CD4-positive, alpha-beta T cell (primary cell): ENCODE data around the gene TMEM184B. TPM values are rescaled to one million over a fixed set of nuclear protein-coding genes. Genes with fewer than 3 reads are reported as not detected.
"Not testable (repeated sequence)": the region's sequence is repeated elsewhere in the genome, so short reads cannot be mapped to it uniquely, and the experiment has no call there.

Source experiments
- ATAC-seq: fragments of 200-7000 bp; cut with Tn5 transposase; one replicate; pipeline ENCODE4 v1.10.0; 2022; ENCODE audit warnings: mild to moderate bottlenecking; ENCODE audit not compliant: poor library complexity
- CTCF ChIA-PET: fragments of 350-600 bp; sonication (Branson Sonifier 250); formaldehyde crosslinking; loops from one replicate; lab custom pipeline; 2021; ENCODE audit warnings: antibody characterized with exemption, inconsistent platforms; lab: Charles Lee
- POLR2A ChIA-PET: fragments of 350-600 bp; sonication (Branson Sonifier 250); formaldehyde crosslinking; loops from one replicate; lab custom pipeline; 2021; ENCODE audit warnings: antibody characterized with exemption, inconsistent platforms; lab: Charles Lee
- DNase-seq, 14 experiments: peaks; one replicate each; pipeline ENCODE4 v3.0.0-alpha.2; 2013 to 2020; ENCODE audit warnings: mixed read lengths in 2 of 14
- H3K27ac ChIP-seq, 2 donors: one replicate each; pipeline versions ENCODE4 v1.5.1 to v1.7.0; 2013; ENCODE audit warnings: low read length in 2 of 2, low read depth in 1 of 2, mild to moderate bottlenecking in 1 of 2
- H3K27me3 ChIP-seq, 2 experiments: 1 replicate in 1 of 2; 2 replicates in 1 of 2; pipeline versions ENCODE4 v1.6.1 to v1.7.0; 2013; ENCODE audit warnings: low read length in 2 of 2, control low read depth in 1 of 2, mild to moderate bottlenecking in 1 of 2, moderate library complexity in 1 of 2; ENCODE audit not compliant: insufficient read depth in 2 of 2, control insufficient read depth in 1 of 2
- H3K36me3 ChIP-seq: one replicate; pipeline ENCODE4 v1.6.1; 2013; ENCODE audit warnings: low read length, control low read depth; ENCODE audit not compliant: insufficient read depth
- H3K4me1 ChIP-seq: one replicate; pipeline ENCODE4 v1.6.1; 2013; ENCODE audit warnings: low read length, control low read depth; ENCODE audit not compliant: insufficient read depth
- H3K4me3 ChIP-seq: one replicate; pipeline ENCODE4 v1.5.1; 2013; ENCODE audit warnings: mild to moderate bottlenecking, low read length, moderate library complexity
- H3K9me3 ChIP-seq, 2 experiments: 1 replicate in 1 of 2; 2 replicates in 1 of 2; pipeline versions ENCODE4 v1.6.1 to v1.7.0; 2013; ENCODE audit warnings: low read length in 2 of 2, mild to moderate bottlenecking in 2 of 2, control low read depth in 1 of 2, moderate library complexity in 1 of 2; ENCODE audit not compliant: control insufficient read depth in 1 of 2, insufficient read depth in 1 of 2
- H3K27ac Mint-ChIP-seq: one replicate; pipeline ENCODE4 v1.8.0; 2020; ENCODE audit warnings: mixed read lengths
- H3K27me3 Mint-ChIP-seq: one replicate; pipeline ENCODE4 v1.8.0; 2021; ENCODE audit warnings: mixed read lengths
- H3K36me3 Mint-ChIP-seq: one replicate; pipeline ENCODE4 v1.8.0; 2021; ENCODE audit warnings: low read depth, mixed read lengths
- H3K4me1 Mint-ChIP-seq: one replicate; pipeline ENCODE4 v1.8.0; 2021; ENCODE audit warnings: low read depth, mixed read lengths
- H3K4me3 Mint-ChIP-seq: one replicate; pipeline ENCODE4 v1.8.0; 2020; ENCODE audit warnings: mild to moderate bottlenecking, mixed read lengths
- H3K9me3 Mint-ChIP-seq: one replicate; pipeline ENCODE4 v1.8.0; 2020; ENCODE audit warnings: mixed read lengths
- intact Hi-C, 2 experiments: fragments of 100-400 bp; cut with DNase I in 1 of 2; cut with micrococcal nuclease in 1 of 2; formaldehyde crosslinking; loops; one replicate each; pipeline versions ENCODE4 v1.15.1 to v1.9.0; 2023 to 2025; cut with DNase I, micrococcal nuclease
- total RNA-seq, 174 experiments: library from RNA in 2 of 174; stranded (reverse) in 2 of 174; gene quantifications; one replicate each; pipeline ENCODE4 v1.2.3 and lab custom pipeline; 2021 to 2026
- TF ChIP-seq, protein P1 (sequence below): fragments of 200-600 bp; IDR thresholded peaks from one replicate; pipeline ENCODE4 v1.8.0; 2022; ENCODE audit warnings: antibody characterized with exemption, mild to moderate bottlenecking

The TMEM184B gene
- total RNA-seq, 2 experiments from 2014 or later = 49.3 to 50.1 TPM

DNA sequence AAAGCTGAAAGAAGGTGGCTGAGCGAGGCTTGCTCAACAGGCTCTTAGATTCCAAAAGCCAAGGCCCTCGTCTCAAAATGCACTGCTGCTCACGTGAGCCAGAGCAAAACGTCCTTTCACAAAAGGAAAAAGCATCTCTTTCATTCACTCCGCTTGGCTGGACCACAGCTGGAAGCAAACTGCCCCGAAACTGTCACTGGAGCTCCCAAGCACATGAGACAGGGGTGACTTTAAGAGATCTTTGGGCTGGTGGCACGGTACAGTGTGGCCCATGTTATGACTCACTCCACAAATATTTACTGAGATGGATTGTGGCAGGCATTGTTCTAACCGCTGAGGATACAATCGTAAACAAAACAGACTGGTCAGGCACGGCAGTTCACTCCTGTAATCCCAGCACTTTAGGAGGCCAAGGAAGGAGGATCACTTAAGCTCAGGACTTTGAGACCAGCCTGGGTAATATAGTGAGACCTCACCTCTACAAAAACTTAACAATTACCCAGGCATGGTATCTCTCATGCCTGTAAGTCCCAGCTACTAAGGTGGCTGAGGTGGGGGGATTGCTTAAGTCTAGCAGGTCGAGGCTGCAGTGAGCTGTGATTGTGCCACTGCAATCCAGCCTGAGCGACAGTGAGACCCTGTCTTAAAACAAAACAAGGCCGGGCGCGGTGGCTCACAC is 94.7 kb downstream of the TMEM184B start:
- Mint-ChIP-seq H3K27ac (no peak overlapping the region), H3K4me1 (peaks cover 33% of the 10 kb centered on the region), H3K27me3 (no peaks in the 10 kb centered on the region), H3K4me3 (no peak overlapping the region), H3K36me3 (peaks cover 12% of the 10 kb centered on the region), H3K9me3 (no peaks in the 10 kb centered on the region)
- Histone ChIP-seq H3K9me3 (no peaks in the 10 kb centered on the region), H3K27ac (no peak overlapping the region), H3K36me3 (peaks cover 8% of the 10 kb centered on the region), H3K27me3 (no peaks in the 10 kb centered on the region), H3K4me1 (peaks cover 30% of the 10 kb centered on the region), H3K4me3 (no peak overlapping the region)
- POLR2A ChIA-PET = no interaction called here
- ATAC-seq (no peak), DNase-seq (no peak)
- TF ChIP-seq, protein P1, sequence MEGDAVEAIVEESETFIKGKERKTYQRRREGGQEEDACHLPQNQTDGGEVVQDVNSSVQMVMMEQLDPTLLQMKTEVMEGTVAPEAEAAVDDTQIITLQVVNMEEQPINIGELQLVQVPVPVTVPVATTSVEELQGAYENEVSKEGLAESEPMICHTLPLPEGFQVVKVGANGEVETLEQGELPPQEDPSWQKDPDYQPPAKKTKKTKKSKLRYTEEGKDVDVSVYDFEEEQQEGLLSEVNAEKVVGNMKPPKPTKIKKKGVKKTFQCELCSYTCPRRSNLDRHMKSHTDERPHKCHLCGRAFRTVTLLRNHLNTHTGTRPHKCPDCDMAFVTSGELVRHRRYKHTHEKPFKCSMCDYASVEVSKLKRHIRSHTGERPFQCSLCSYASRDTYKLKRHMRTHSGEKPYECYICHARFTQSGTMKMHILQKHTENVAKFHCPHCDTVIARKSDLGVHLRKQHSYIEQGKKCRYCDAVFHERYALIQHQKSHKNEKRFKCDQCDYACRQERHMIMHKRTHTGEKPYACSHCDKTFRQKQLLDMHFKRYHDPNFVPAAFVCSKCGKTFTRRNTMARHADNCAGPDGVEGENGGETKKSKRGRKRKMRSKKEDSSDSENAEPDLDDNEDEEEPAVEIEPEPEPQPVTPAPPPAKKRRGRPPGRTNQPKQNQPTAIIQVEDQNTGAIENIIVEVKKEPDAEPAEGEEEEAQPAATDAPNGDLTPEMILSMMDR = no peak
- CTCF ChIA-PET = interaction anchor here (1.0 kb wide), 1 partner anchor 36 kb away, joined by 3 read pairs; no protein-coding TSS in a partner anchor
- intact Hi-C loops = no loop called here

DNA sequence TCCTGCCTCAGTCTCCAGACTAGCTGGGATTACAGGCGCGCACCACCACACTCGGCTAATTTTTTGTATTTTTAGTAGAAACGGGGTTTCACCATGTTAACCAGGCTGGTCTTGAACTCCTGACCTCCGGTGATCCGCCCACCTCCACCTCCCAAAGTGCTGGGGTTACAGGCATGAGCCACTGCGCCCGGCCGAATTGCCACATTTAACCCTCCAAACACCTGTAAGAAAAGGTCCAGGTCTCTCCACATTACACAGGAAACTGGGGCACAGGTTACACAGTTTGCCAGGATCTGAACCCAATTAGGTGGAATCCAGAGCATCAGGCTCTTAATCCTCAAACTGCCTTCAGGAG is 95.3 kb downstream of the TMEM184B start:
- H3K27ac ChIP-seq, H3K27ac Mint-ChIP-seq, H3K4me3 Mint-ChIP-seq, POLR2A ChIA-PET, H3K27me3 Mint-ChIP-seq, H3K27me3 ChIP-seq, H3K36me3 ChIP-seq, ATAC-seq, intact Hi-C loops, DNase-seq, H3K4me3 ChIP-seq, H3K9me3 Mint-ChIP-seq, CTCF ChIA-PET, H3K9me3 ChIP-seq: not testable (repeated sequence)
- peaks cover 38% of the 10 kb centered on the region for H3K4me1 Mint-ChIP-seq
- peaks cover 35% of the 10 kb centered on the region for H3K4me1 ChIP-seq
- peaks cover 12% of the 10 kb centered on the region for H3K36me3 Mint-ChIP-seq

DNA sequence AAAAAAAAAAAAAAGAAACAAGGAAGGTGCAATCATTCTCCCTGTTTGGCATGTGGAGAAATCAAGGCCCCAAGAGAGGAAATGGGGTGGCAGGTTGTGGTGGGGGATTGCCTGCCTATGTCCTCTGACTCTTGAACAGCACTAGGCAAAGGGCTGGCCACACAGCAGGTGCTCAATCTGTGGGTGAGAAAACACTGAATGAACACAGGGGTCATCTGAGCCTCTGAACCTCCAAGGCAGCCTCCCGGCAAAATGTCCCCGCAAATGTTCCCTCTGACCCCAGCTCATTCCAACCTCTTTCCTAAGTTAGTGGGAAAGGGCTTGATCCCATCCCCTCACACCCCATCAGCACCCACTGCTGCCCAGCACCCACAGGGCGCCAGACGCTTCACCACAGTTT is 95.8 kb downstream of the TMEM184B start:
- no peaks in the 10 kb centered on the region for H3K9me3 Mint-ChIP-seq
- no peaks in the 10 kb centered on the region for H3K27me3 Mint-ChIP-seq
- Histone ChIP-seq H3K9me3 (no peaks in the 10 kb centered on the region), H3K36me3 (peaks cover 9% of the 10 kb centered on the region), H3K4me3 (no peak overlapping the region), H3K27ac (no peak overlapping the region), H3K4me1 (peaks cover 37% of the 10 kb centered on the region), H3K27me3 (no peaks in the 10 kb centered on the region)
- TF ChIP-seq, protein P1 = no peak
- peaks cover 13% of the 10 kb centered on the region for H3K36me3 Mint-ChIP-seq
- intact Hi-C loops = no loop called here
- H3K4me3 Mint-ChIP-seq = no peak overlapping the region
- H3K4me1 Mint-ChIP-seq = peaks cover 37% of the 10 kb centered on the region
- no peak overlapping the region for H3K27ac Mint-ChIP-seq
- ChIA-PET POLR2A (no interaction called here), CTCF (no interaction called here)
- ATAC-seq (no peak), DNase-seq (peak in 2 of 14 experiments; percentile 25 to 30)
